Transverse colon (tissue), 4 donors: ENCODE results near the gene PTGER1. TPM values are rescaled to one million over a fixed set of nuclear protein-coding genes. Genes with fewer than 3 reads are reported as not detected.
A peak's percentile ranks its signal among the peaks of the same experiment; 100 is the strongest.

Experiments
- DNase-seq: peaks from one replicate; pipeline ENCODE4 v3.0.0-alpha.2; 2019
- H3K27ac ChIP-seq, 4 donors: fragments of 200-600 bp; sonication (generic); 2 replicates each; pipeline ENCODE4 v1.5.1; 2016 to 2018; ENCODE audit warnings: inconsistent platforms in 4 of 4
- H3K27me3 ChIP-seq: fragments of 200-600 bp; sonication (generic); 2 replicates; pipeline ENCODE4 v1.5.1; 2017; ENCODE audit warnings: inconsistent platforms
- H3K36me3 ChIP-seq, 4 donors: fragments of 200-600 bp; sonication (generic); 2 replicates each; pipeline ENCODE4 v1.5.1; 2017 to 2019; ENCODE audit warnings: inconsistent platforms in 4 of 4
- H3K4me1 ChIP-seq, 4 donors: fragments of 200-600 bp; sonication (generic); 2 replicates each; pipeline ENCODE4 v1.5.1; 2017 to 2020; ENCODE audit warnings: inconsistent platforms in 4 of 4
- H3K4me3 ChIP-seq, 4 donors: fragments of 200-600 bp; sonication (generic); 1 replicate in 1 of 4; 2 replicates in 3 of 4; pipeline versions ENCODE4 v1.5.1 to v1.6.1; 2017 to 2019; ENCODE audit warnings: inconsistent platforms in 4 of 4
- H3K9me3 ChIP-seq, 2 donors: fragments of 200-600 bp; sonication (generic); 2 replicates each; pipeline ENCODE4 v1.5.1; 2017 to 2019; ENCODE audit warnings: inconsistent platforms in 2 of 2
- CTCF ChIP-seq, 5 experiments: fragments of 200-600 bp in 3 of 5; fragments of 450-650 bp in 2 of 5; sonication (generic) in 3 of 5; IDR thresholded peaks; 1 replicate in 2 of 5; 2 replicates in 3 of 5; pipeline ENCODE4 v1.5.1; 2016 to 2017; ENCODE audit warnings: antibody characterized with exemption in 5 of 5, inconsistent platforms in 3 of 5, mild to moderate bottlenecking in 2 of 5, moderate library complexity in 1 of 5
- EP300 ChIP-seq: sonication (generic); formaldehyde crosslinking; IDR thresholded peaks from one replicate; pipeline ENCODE4 v1.6.1; 2017; ENCODE audit warnings: antibody characterized with exemption, low read depth
- POLR2A ChIP-seq: fragments of 450-650 bp; IDR thresholded peaks from one replicate; pipeline ENCODE4 v1.6.1; 2016; ENCODE audit warnings: antibody characterized with exemption, mild to moderate bottlenecking, moderate library complexity
- POLR2AphosphoS5 ChIP-seq, 3 donors: sonication (generic); formaldehyde crosslinking; IDR thresholded peaks; one replicate each; pipeline ENCODE4 v1.6.1; 2016; ENCODE audit warnings: antibody characterized with exemption in 3 of 3
- WGBS, 2 donors: methylation state at CpG; one replicate each; pipeline ENCODE4 v1.1.5; 2018; ENCODE audit warnings: low coverage in 1 of 2; 5-methylcytosine and 5-hydroxymethylcytosine counted together
- in situ Hi-C, 4 donors: fragments of 200-750 bp; cut with MboI; loops; one replicate each; pipeline versions ENCODE4 v1.15.0 to v1.15.1; 2017; ENCODE audit warnings: low sequenced_read_pairs in 3 of 4, low pct_ligation_motif_present in 1 of 4, low pct_unique_long_range_greater_than_20kb in 1 of 4
- intact Hi-C: fragments of 100-400 bp; cut with DNase I; formaldehyde crosslinking; loops from one replicate; pipeline ENCODE4 v1.15.1; 2023; ENCODE audit warnings: low total_unique reads
- total RNA-seq, 4 donors: library from RNA; depleted of rRNA; stranded (reverse); fragments of >200 nt; gene quantifications; one replicate each; pipeline ENCODE4 v1.1.0, GENCODE V29; 2016

PTGER1 gene
- total RNA-seq, 4 donors from 2014 or later: 1.1 to 1.2 TPM; not detected in 2

- Histone ChIP-seq H3K4me3 (peak overlapping the region; percentile 93 to 96 (median 94)), H3K36me3 (peaks cover 0 to 4% (median 0%) of the 10 kb centered on the region in 4 donors), H3K4me1 (peaks cover 25 to 61% (median 46%) of the 10 kb centered on the region in 4 donors), H3K9me3 (no peaks in the 10 kb centered on the region), H3K27ac (peak overlapping the region; percentile 86 to 94 (median 90)), H3K27me3 (no peaks in the 10 kb centered on the region)
- in situ Hi-C loops (no loop called here), intact Hi-C loops (no loop called here)
- DNase-seq: no peak
- WGBS, 2 donors: 0% methylated on average over 9 of the region's 28 CpGs; no CpG with 5 or more reads in 1 of the 2 donors
- no peak for TF ChIP-seq POLR2AphosphoS5 (IDR thresholded peaks at IDR 0.05)
- no peak for TF ChIP-seq CTCF (IDR thresholded peaks at IDR 0.05)
- no peak for TF ChIP-seq POLR2A
- no peak for TF ChIP-seq EP300
Observed at GRCh38 chr19:14495672-14496028, 20.5 kb upstream of the PTGER1 start.

- Histone ChIP-seq H3K27me3 (no peaks in the 10 kb centered on the region), H3K27ac (peak overlapping the region; percentile 86 to 94 (median 90)), H3K4me1 (peaks cover 25 to 61% (median 46%) of the 10 kb centered on the region in 4 donors), H3K9me3 (no peaks in the 10 kb centered on the region), H3K4me3 (peak overlapping the region; percentile 93 to 96 (median 94)), H3K36me3 (peaks cover 0 to 9% (median 0%) of the 10 kb centered on the region in 4 donors)
- no peak for DNase-seq
- in situ Hi-C loops (no loop called here), intact Hi-C loops (no loop called here)
- peak in 1 of 3 donors; percentile 21 for TF ChIP-seq POLR2AphosphoS5 (IDR thresholded peaks at IDR 0.05)
- no peak for TF ChIP-seq EP300
- 21% methylated on average over 14 of the region's 14 CpGs; no CpG with 5 or more reads in 1 of the 2 donors for WGBS, 2 donors
Observed at GRCh38 chr19:14494910-14495671, 19.9 kb upstream of the PTGER1 start.

- TF ChIP-seq POLR2AphosphoS5 (IDR thresholded peaks at IDR 0.05) (no peak), POLR2A (no peak)
- Histone ChIP-seq H3K4me1 (peaks cover 25 to 61% (median 46%) of the 10 kb centered on the region in 4 donors), H3K27ac (peak overlapping the region; percentile 86 to 94 (median 90)), H3K27me3 (no peaks in the 10 kb centered on the region), H3K36me3 (peaks cover 0 to 16% (median 0%) of the 10 kb centered on the region in 4 donors), H3K4me3 (peak overlapping the region in 1 of 4 donors; percentile 93), H3K9me3 (no peaks in the 10 kb centered on the region)
- in situ Hi-C loops: no loop called here
- intact Hi-C loops: no loop called here
- no peak for DNase-seq
- 79% methylated on average over 2 to 4 of the region's 4 CpGs for WGBS, 2 donors
Observed at GRCh38 chr19:14494411-14494810, 19.3 kb upstream of the PTGER1 start.

- in situ Hi-C loops: no loop called here
- Histone ChIP-seq H3K36me3 (peaks cover 0 to 22% (median under 1%) of the 10 kb centered on the region in 4 donors), H3K4me1 (peaks cover 25 to 55% (median 41%) of the 10 kb centered on the region in 4 donors), H3K27me3 (no peaks in the 10 kb centered on the region), H3K27ac (peak overlapping the region in 2 of 4 donors; percentile 27 to 41), H3K9me3 (no peaks in the 10 kb centered on the region), H3K4me3 (no peak overlapping the region)
- 75% methylated on average over 5 of the region's 5 CpGs; no CpG with 5 or more reads in 1 of the 2 donors for WGBS, 2 donors
- DNase-seq: no peak
- TF ChIP-seq POLR2A (no peak), CTCF (IDR thresholded peaks at IDR 0.05) (no peak), EP300 (no peak), POLR2AphosphoS5 (IDR thresholded peaks at IDR 0.05) (no peak)
- intact Hi-C loops: no loop called here
Observed at GRCh38 chr19:14492756-14493337, 17.7 kb upstream of the PTGER1 start.

- in situ Hi-C loops (no loop called here), intact Hi-C loops (no loop called here)
- peaks cover 0 to 22% (median 3%) of the 10 kb centered on the region in 4 donors for H3K36me3 ChIP-seq
- no peaks in the 10 kb centered on the region for H3K27me3 ChIP-seq
- no peak overlapping the region for H3K27ac ChIP-seq
- H3K4me1 ChIP-seq: peaks cover 0 to 14% (median 9%) of the 10 kb centered on the region in 4 donors
- no peaks in the 10 kb centered on the region for H3K9me3 ChIP-seq
- TF ChIP-seq CTCF (IDR thresholded peaks at IDR 0.05): no peak
- TF ChIP-seq POLR2A: no peak
- no peak for TF ChIP-seq EP300
- no peak for TF ChIP-seq POLR2AphosphoS5 (IDR thresholded peaks at IDR 0.05)
- 84 to 89% methylated on average over 11 to 16 of the region's 16 CpGs for WGBS, 2 donors
- H3K4me3 ChIP-seq: no peak overlapping the region
- no peak for DNase-seq
Observed at GRCh38 chr19:14487370-14488125, 12.4 kb upstream of the PTGER1 start.
